B cell (primary cell): Measurements from ENCODE around the gene PHF19. TPM values are rescaled to one million over a fixed set of nuclear protein-coding genes. Genes with fewer than 3 reads are reported as not detected.

Source experiments
- ATAC-seq: fragments of 200-7000 bp; cut with Tn5 transposase; one replicate; pipeline ENCODE4 v1.10.0; 2021; ENCODE audit warnings: low read depth, mild to moderate bottlenecking, moderate number of reproducible peaks, moderate library complexity
- CTCF ChIA-PET: fragments of 350-600 bp; sonication (Branson Sonifier 250); formaldehyde crosslinking; loops from one replicate; lab custom pipeline; 2021; ENCODE audit warnings: antibody characterized with exemption, inconsistent platforms; lab: Charles Lee
- POLR2A ChIA-PET: fragments of 350-600 bp; sonication (Branson Sonifier 250); formaldehyde crosslinking; loops from one replicate; lab custom pipeline; 2021; ENCODE audit warnings: antibody characterized with exemption; lab: Charles Lee
- DNase-seq: peaks from one replicate; pipeline ENCODE4 v3.0.0; 2013
- H2AFZ ChIP-seq: 2 replicates; pipeline ENCODE4 v1.6.1; 2012; ENCODE audit warnings: mild to moderate bottlenecking, low read depth, low read length; ENCODE audit not compliant: insufficient read depth, poor library complexity, severe bottlenecking
- H3K27ac ChIP-seq, 2 donors: 1 replicate in 1 of 2; 2 replicates in 1 of 2; pipeline ENCODE4 v1.5.1; 2012 to 2013; ENCODE audit warnings: low read length in 2 of 2, mild to moderate bottlenecking in 2 of 2, moderate library complexity in 1 of 2
- H3K27me3 ChIP-seq, 4 experiments: fragments of 200-600 bp in 1 of 4; sonication (generic) in 1 of 4; replicated peaks in 1 of 4; 1 replicate in 2 of 4; 2 replicates in 2 of 4; pipeline versions ENCODE4 v1.6.1 to v1.7.0; 2013 to 2016; ENCODE audit warnings: low read length in 3 of 4, mild to moderate bottlenecking in 2 of 4, mixed read lengths in 1 of 4, moderate library complexity in 1 of 4; ENCODE audit not compliant: insufficient read depth in 4 of 4, control insufficient read depth in 3 of 4; ENCODE audit errors: control extremely low read depth in 1 of 4
- H3K36me3 ChIP-seq, 2 experiments: replicated peaks in 1 of 2; 1 replicate in 1 of 2; 2 replicates in 1 of 2; pipeline versions ENCODE4 v1.6.1 to v1.7.1; 2013; ENCODE audit warnings: low read length in 1 of 2; ENCODE audit not compliant: insufficient read depth in 2 of 2, control insufficient read depth in 1 of 2; ENCODE audit errors: control extremely low read depth in 1 of 2, extremely low read depth in 1 of 2
- H3K4me1 ChIP-seq, 2 donors: fragments of 200-600 bp in 1 of 2; sonication (generic) in 1 of 2; 1 replicate in 1 of 2; 2 replicates in 1 of 2; pipeline versions ENCODE4 v1.5.1 to v1.6.1; 2013 to 2017; ENCODE audit warnings: low read length in 2 of 2; ENCODE audit not compliant: control insufficient read depth in 2 of 2, insufficient read depth in 2 of 2
- H3K4me2 ChIP-seq: replicated peaks from 2 replicates; pipeline ENCODE3; 2012; ENCODE audit warnings: mild to moderate bottlenecking, low read depth, low read length; ENCODE audit not compliant: poor library complexity, severe bottlenecking
- H3K4me3 ChIP-seq, 5 experiments: fragments of 200-600 bp in 1 of 5; sonication (generic) in 1 of 5; 1 replicate in 3 of 5; 2 replicates in 2 of 5; pipeline versions ENCODE4 v1.5.1 to v1.7.0; 2011 to 2016; ENCODE audit warnings: low read length in 4 of 5, mild to moderate bottlenecking in 4 of 5, low read depth in 2 of 5, control low read depth in 1 of 5, moderate library complexity in 1 of 5; ENCODE audit not compliant: insufficient read depth in 1 of 5; ENCODE audit errors: control extremely low read depth in 1 of 5, extremely low read depth in 1 of 5
- H3K79me2 ChIP-seq: fragments of 200-600 bp; sonication (generic); one replicate; pipeline ENCODE4 v1.6.0; 2016; ENCODE audit warnings: low read length; ENCODE audit not compliant: control insufficient read depth, insufficient read depth
- H3K9ac ChIP-seq: fragments of 200-600 bp; sonication (generic); 2 replicates; pipeline ENCODE4 v1.6.1; 2017; ENCODE audit warnings: mild to moderate bottlenecking, low read length, moderate library complexity
- H3K9me3 ChIP-seq, 3 donors: one replicate each; pipeline versions ENCODE4 v1.6.1 to v1.7.1; 2013; ENCODE audit warnings: low read length in 2 of 3; ENCODE audit not compliant: control insufficient read depth in 2 of 3, insufficient read depth in 1 of 3; ENCODE audit errors: control extremely low read depth in 1 of 3
- H4K20me1 ChIP-seq: 2 replicates; pipeline ENCODE4 v1.6.0; 2012; ENCODE audit warnings: mild to moderate bottlenecking, low read length; ENCODE audit not compliant: insufficient read depth, control insufficient read depth, poor library complexity, severe bottlenecking
- H3K27ac Mint-ChIP-seq: one replicate; pipeline ENCODE4 v1.8.0; 2021; ENCODE audit warnings: mixed read lengths
- H3K27me3 Mint-ChIP-seq: one replicate; pipeline ENCODE4 v1.8.0; 2021; ENCODE audit warnings: mixed read lengths
- H3K4me1 Mint-ChIP-seq: one replicate; pipeline ENCODE4 v1.8.0; 2021; ENCODE audit warnings: mixed read lengths
- H3K4me3 Mint-ChIP-seq: one replicate; pipeline ENCODE4 v1.8.0; 2021; ENCODE audit warnings: mixed read lengths
- H3K9me3 Mint-ChIP-seq: one replicate; pipeline ENCODE4 v1.8.0; 2022; ENCODE audit warnings: mixed read lengths; ENCODE audit not compliant: insufficient read depth
- CTCF ChIP-seq: fragments of 200-600 bp; IDR thresholded peaks from one replicate; pipeline ENCODE4 v1.8.0; 2022; ENCODE audit warnings: antibody characterized with exemption, mild to moderate bottlenecking
- EZH2 ChIP-seq: IDR thresholded peaks from 2 replicates; pipeline ENCODE4 v1.6.1; 2012; ENCODE audit warnings: borderline replicate concordance, low read depth, mild to moderate bottlenecking, moderate library complexity, low read length; ENCODE audit not compliant: insufficient read depth, poor library complexity, severe bottlenecking
- WGBS: methylation state at CpG from one replicate; pipeline ENCODE4 v1.1.5; 2013; ENCODE audit warnings: missing lambda C conversion rate; ENCODE audit not compliant: insufficient coverage; 5-methylcytosine and 5-hydroxymethylcytosine counted together
- intact Hi-C: fragments of 100-400 bp; cut with micrococcal nuclease; formaldehyde crosslinking; loops from one replicate; pipeline ENCODE4 v1.10.0; 2022
- polyA plus RNA-seq: library from polyadenylated mRNA; depleted of rRNA; stranded (reverse); fragments of >200 nt; gene quantifications from 2 replicates; pipeline ENCODE4 v1.2.3, GENCODE V29; 2012
- total RNA-seq, 2 donors: library from RNA; stranded (reverse); fragments of 120-200 nt in 1 of 2; gene quantifications; 1 replicate in 1 of 2; 2 replicates in 1 of 2; pipeline versions ENCODE4 v1.2.3 to v1.2.4, GENCODE V29; 2013 to 2022

Gene PHF19
- total and polyA plus RNA-seq, 2 donors (not counting 1 experiment from before 2014, with no cell fraction given), result 17.0 to 20.9 TPM

- Histone ChIP-seq H2AFZ (no peak overlapping the region), H3K27me3 (no peaks in the 10 kb centered on the region), H3K27ac (no peak overlapping the region), H3K79me2 (peaks cover 11% of the 10 kb centered on the region), H3K4me1 (peaks cover 0 to 6% of the 10 kb centered on the region in 2 donors), H3K36me3 (peaks cover 0 to 19% of the 10 kb centered on the region in 2 experiments), H3K4me2 (no peak overlapping the region), H4K20me1 (no peaks in the 10 kb centered on the region), H3K9me3 (no peaks in the 10 kb centered on the region), H3K4me3 (no peak overlapping the region), H3K9ac (no peak overlapping the region)
- ATAC-seq (no peak), DNase-seq (no peak)
- intact Hi-C loops, result loop anchor here (10.0 kb wide), 1 partner anchor 343 kb away; the partner anchor contains the start of gene RAB14
- ChIA-PET CTCF (no interaction called here), POLR2A (no interaction called here)
- WGBS, result 100% methylated on average over 5 of the region's 6 CpGs
- no peak overlapping the region for H3K27ac Mint-ChIP-seq
- H3K4me1 Mint-ChIP-seq, result peaks cover 4% of the 10 kb centered on the region
- H3K27me3 Mint-ChIP-seq, result no peaks in the 10 kb centered on the region
- TF ChIP-seq CTCF (no peak), EZH2 (no peak)
- no peaks in the 10 kb centered on the region for H3K9me3 Mint-ChIP-seq
- no peak overlapping the region for H3K4me3 Mint-ChIP-seq
These were observed 15.1 kb downstream of the PHF19 start for GRCh38 chr9:120861935-120862334.

DNA sequence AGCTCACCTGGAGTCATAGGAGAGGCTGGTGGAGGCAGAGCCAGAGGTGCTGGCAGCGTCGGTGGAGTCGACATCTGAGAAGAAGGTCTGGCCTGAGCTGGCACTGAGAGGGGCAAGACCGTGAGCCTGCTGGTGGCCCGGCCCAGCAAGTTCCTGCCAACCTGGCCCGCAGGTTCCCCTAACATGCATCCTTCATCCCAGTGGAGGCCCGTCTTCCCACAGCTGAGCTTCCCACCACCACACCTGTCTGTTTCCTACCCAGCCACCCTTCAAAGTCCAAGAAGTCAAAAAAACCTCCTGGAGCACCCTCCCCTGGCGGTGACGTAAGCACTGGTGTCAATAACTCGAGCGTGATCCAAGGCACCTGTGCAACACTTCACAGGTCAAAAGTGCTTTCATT lies 16.9 kb downstream of the PHF19 start:
- H3K4me1 ChIP-seq, result peaks cover 0 to 6% of the 10 kb centered on the region in 2 donors
- no peak for DNase-seq
- H3K36me3 ChIP-seq, result peaks cover 0 to 19% of the 10 kb centered on the region in 2 experiments
- H2AFZ ChIP-seq, result no peak overlapping the region
- TF ChIP-seq CTCF, result no peak
- no peak for TF ChIP-seq EZH2
- ChIA-PET POLR2A (no interaction called here), CTCF (no interaction called here)
- H3K27me3 ChIP-seq, result no peaks in the 10 kb centered on the region
- H3K4me3 ChIP-seq, result no peak overlapping the region
- H3K27ac ChIP-seq, result no peak overlapping the region
- Mint-ChIP-seq H3K4me3 (no peak overlapping the region), H3K27ac (no peak overlapping the region), H3K27me3 (no peaks in the 10 kb centered on the region), H3K4me1 (peaks cover 4% of the 10 kb centered on the region), H3K9me3 (no peaks in the 10 kb centered on the region)
- peaks cover 7% of the 10 kb centered on the region for H3K79me2 ChIP-seq
- H4K20me1 ChIP-seq, result no peaks in the 10 kb centered on the region
- no peak overlapping the region for H3K9ac ChIP-seq
- no peak for ATAC-seq
- 98% methylated on average over 11 of the region's 11 CpGs for WGBS
- H3K4me2 ChIP-seq, result no peak overlapping the region
- no peaks in the 10 kb centered on the region for H3K9me3 ChIP-seq
- intact Hi-C loops, result loop anchor here (10.0 kb wide), 1 partner anchor 345 kb away; the partner anchor contains the start of gene RAB14
